GM21381 (cell line): ENCODE results near the gene GPAM.
"Not testable (repeated sequence)": the region's sequence is repeated elsewhere in the genome, so short reads cannot be mapped to it uniquely, and the experiment has no call there.

Source experiments
- ATAC-seq: cut with Tn5 transposase; IDR thresholded peaks from one replicate; pipeline ENCODE4 v1.9.1; 2021; ENCODE audit warnings: mild to moderate bottlenecking, moderate library complexity; ENCODE audit not compliant: unreplicated experiment

Gene GPAM

GRCh38 chr10:112137154-112137987 lies 46.2 kb downstream of the GPAM start:
- ATAC-seq, result peak; percentile 48

DNA sequence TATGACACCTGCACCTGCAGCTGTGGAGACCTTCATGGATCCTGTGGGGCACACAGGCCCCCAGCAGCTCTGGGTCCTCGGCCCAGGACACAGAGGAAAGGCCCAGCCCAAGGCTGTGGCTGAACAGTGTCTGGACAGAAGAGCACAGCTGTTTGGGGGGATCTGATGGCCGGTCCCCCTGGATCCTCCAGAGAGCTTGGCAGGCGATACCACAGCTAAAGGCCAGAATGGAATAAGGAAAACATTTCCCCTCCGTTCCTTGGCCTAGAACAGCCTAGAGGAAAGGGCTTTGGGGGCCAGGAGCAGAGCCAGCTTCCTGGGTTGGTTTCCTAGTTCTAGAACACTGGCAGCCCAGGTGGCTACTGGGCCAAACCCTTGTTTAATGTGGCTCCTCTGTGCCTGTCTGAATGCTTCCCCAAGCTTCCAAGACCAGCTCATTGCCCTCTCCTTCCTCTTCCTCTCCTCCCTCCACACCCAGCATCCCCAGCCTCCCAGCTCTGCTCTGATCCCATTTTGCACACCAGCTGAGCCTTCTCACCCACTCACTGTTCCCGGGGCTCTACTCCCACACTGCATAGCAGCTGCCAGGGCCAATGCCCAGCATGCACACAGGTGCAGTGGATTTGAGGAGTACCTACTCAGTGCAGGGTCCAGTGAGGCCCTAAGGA lies 46.9 kb downstream of the GPAM start:
- ATAC-seq, result no peak

- no peak for ATAC-seq
Measured at GRCh38 chr10:112135604-112136003, 48.0 kb downstream of the GPAM start.

- ATAC-seq, result no peak
Measured at GRCh38 chr10:112132435-112132834, 51.1 kb downstream of the GPAM start.

DNA sequence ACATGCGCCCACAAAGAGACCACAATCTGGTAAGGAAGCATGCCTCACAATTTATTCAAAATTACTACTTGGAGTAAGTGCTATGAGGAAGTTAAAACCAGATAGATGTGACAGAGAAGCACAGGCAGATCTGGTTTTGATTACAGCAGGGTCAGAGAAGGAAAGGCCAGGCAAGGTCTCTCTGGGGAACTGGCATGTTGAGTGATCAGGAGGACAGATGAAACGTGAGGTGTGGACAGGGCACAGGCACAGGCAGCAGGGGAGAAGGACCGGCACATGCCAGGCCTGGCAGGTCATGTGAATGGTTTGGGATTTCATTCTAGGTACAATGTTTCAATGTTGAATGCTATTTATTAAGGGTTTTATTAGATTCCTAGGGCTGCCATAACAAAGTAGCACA lies 51.6 kb downstream of the GPAM start:
- no peak for ATAC-seq

DNA sequence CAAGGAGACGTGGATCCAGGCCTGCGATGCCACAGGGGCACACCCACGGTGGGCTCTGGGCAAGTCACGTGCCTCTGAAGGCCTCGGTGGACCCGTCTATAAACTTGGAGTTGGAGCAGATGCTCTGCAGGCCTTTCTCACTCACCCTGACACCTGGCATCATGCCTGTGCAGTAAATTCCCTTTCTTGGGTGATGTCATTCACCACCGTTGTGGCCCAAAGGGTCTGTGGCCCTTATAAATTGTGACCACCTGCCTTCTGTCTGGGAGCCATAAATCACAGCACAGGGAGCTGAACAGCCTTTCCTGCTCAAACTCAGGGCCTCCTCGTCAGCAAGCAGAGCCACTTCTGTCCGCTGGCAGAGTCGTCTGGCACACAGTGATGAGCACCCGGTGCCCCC lies 52.2 kb downstream of the GPAM start:
- no peak for ATAC-seq

DNA sequence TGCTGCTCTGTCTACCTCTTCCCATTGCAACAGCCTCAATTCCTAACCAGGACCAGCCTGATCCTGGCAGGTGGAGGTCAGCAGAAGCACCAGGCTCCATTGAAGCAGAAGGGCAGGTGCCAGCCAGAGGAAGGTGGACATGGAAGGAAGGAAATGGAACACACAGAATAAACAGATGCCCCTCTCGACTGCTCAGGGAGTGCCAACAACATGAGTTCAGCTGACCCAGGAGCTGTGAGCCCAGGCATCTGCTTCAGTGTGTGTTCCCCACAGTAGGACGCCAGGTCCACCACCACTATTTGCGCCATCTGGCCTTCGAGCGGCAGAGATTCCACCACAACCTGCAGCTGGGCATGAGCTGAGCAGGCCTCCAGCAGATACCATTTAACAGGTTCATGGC lies 56.7 kb downstream of the GPAM start:
- no peak for ATAC-seq

DNA sequence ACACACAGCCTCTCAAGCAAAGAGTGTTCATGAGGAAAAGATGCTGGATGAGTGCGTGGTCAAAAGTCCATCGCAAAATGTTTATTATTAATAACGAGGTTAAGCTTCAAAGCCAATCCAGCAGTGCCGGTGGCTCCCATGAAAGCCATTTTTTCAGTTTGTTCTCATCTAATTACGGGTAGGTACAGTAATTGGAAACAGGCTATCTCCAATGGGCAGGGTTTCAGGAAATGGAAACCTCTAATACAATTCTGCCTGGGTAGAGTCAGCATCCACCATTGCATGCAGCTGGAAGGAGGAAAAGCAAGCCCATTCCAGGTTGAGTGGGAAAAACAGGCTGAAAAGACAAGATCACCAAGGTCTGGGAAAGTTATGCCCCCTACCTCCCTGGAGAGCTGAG lies 57.4 kb downstream of the GPAM start:
- ATAC-seq, result no peak

- no peak for ATAC-seq
Measured at GRCh38 chr10:112124866-112125265, 58.7 kb downstream of the GPAM start.

GRCh38 chr10:112122827-112123226 lies 60.7 kb downstream of the GPAM start:
- no peak for ATAC-seq

GRCh38 chr10:112120491-112120890 lies 63.1 kb downstream of the GPAM start:
- ATAC-seq, result no peak

GRCh38 chr10:112115781-112116385 lies 67.7 kb downstream of the GPAM start:
- peak; percentile 84 for ATAC-seq

GRCh38 chr10:112109779-112110178 lies 73.8 kb downstream of the GPAM start:
- not testable (repeated sequence) for ATAC-seq
